ENCODE results near the gene TPK1.

Gene TPK1

GRCh38 chr7:144835652-144836544 is at the start of gene TPK1:
TPK1 (minus strand) TSS chr7:144836053; CDS start chr7:144835602, 451 bp downstream.
- peak; percentile 96 for DNase-seq (ENCODE audit: low spot score)

GRCh38 chr7:144885478-144885877 is 49.6 kb upstream of the TPK1 start:
- DNase-seq (ENCODE audit: low spot score), result no peak

- no peak for DNase-seq (ENCODE audit: low spot score)
These were observed 49.0 kb upstream of the TPK1 start for GRCh38 chr7:144884896-144885295.

GRCh38 chr7:144873316-144873845 is 37.5 kb upstream of the TPK1 start:
- no peak for DNase-seq (ENCODE audit: low spot score)

- DNase-seq (ENCODE audit: low spot score), result no peak
These were observed 33.2 kb upstream of the TPK1 start for GRCh38 chr7:144869082-144869481.

GRCh38 chr7:144866189-144866588 is 30.3 kb upstream of the TPK1 start:
- DNase-seq (ENCODE audit: low spot score), result no peak

- DNase-seq (ENCODE audit: low spot score), result no peak
These were observed 27.4 kb upstream of the TPK1 start for GRCh38 chr7:144863320-144863647.

- DNase-seq (ENCODE audit: low spot score), result no peak
These were observed 26.9 kb upstream of the TPK1 start for GRCh38 chr7:144862612-144863319.

GRCh38 chr7:144859739-144860138 is 23.9 kb upstream of the TPK1 start:
- no peak for DNase-seq (ENCODE audit: low spot score)

GRCh38 chr7:144857463-144857862 is 21.6 kb upstream of the TPK1 start:
- DNase-seq (ENCODE audit: low spot score), result no peak

- peak; percentile 38 for DNase-seq (ENCODE audit: low spot score)
These were observed 19.1 kb upstream of the TPK1 start for GRCh38 chr7:144854839-144855424.

GRCh38 chr7:144853542-144853941 is 17.7 kb upstream of the TPK1 start:
- DNase-seq (ENCODE audit: low spot score), result no peak

GRCh38 chr7:144848078-144848477 is 12.2 kb upstream of the TPK1 start:
- DNase-seq (ENCODE audit: low spot score), result no peak

GRCh38 chr7:144842377-144842851 is 6.6 kb upstream of the TPK1 start:
- DNase-seq (ENCODE audit: low spot score), result no peak

- no peak for DNase-seq (ENCODE audit: low spot score)
These were observed 641 bp upstream of the TPK1 start for GRCh38 chr7:144836545-144836842.

GRCh38 chr7:144835155-144835611 is 670 bp downstream of the TPK1 start:
- peak; percentile 48 for DNase-seq (ENCODE audit: low spot score)

- DNase-seq (ENCODE audit: low spot score), result peak; percentile 38
These were observed 1.2 kb downstream of the TPK1 start for GRCh38 chr7:144834641-144835144.

GRCh38 chr7:144830811-144831210 is 5.0 kb downstream of the TPK1 start:
- DNase-seq (ENCODE audit: low spot score), result peak; percentile 10

GRCh38 chr7:144830024-144830785 is 5.6 kb downstream of the TPK1 start:
- DNase-seq (ENCODE audit: low spot score), result no peak

GRCh38 chr7:144827621-144828020 is 8.2 kb downstream of the TPK1 start:
- DNase-seq (ENCODE audit: low spot score), result no peak

GRCh38 chr7:144826208-144826607 is 9.6 kb downstream of the TPK1 start:
- DNase-seq (ENCODE audit: low spot score), result peak; percentile 13

- DNase-seq (ENCODE audit: low spot score), result peak; percentile 46
These were observed 11.5 kb downstream of the TPK1 start for GRCh38 chr7:144824360-144824759.

Data from AG20443 (cell line).